ENCODE measurements around the gene SPTBN1.

Gene SPTBN1

GRCh38 chr2:54669677-54670484, 213.8 kb downstream of the SPTBN1 start:
- no peak overlapping the region for H2BK12ac ChIP-seq (ENCODE audit: low read length)
- no peak overlapping the region for H3K18ac ChIP-seq (ENCODE audit: low read length)
- no peak overlapping the region for H4K8ac ChIP-seq (ENCODE audit: low read depth, low read length)
- H2BK120ac ChIP-seq (ENCODE audit: low read depth, low read length) = no peak overlapping the region
- no peak overlapping the region for H2AFZ ChIP-seq (ENCODE audit: low read length)
- H3K14ac ChIP-seq (ENCODE audit: low read length) = no peak overlapping the region
- H3K4me2 ChIP-seq (ENCODE audit: insufficient read depth, low read length, poor library complexity, severe bottlenecking) = no peak overlapping the region
- no peak overlapping the region for H3K23ac ChIP-seq (ENCODE audit: low read depth, low read length, poor library complexity)
- no peak overlapping the region for H2BK5ac ChIP-seq (ENCODE audit: low read length)
- H3K27ac ChIP-seq (replicated peaks; ENCODE audit: low read length) = no peak overlapping the region
- no CpG with 5 or more reads among the region's 7 CpGs for WGBS, 2 donors (ENCODE audit: extremely low coverage in 2 of 2, insufficient read length in 2 of 2, insufficient replicate concordance in 1 of 2)
- no peaks in the 10 kb centered on the region for H3K79me1 ChIP-seq (ENCODE audit: low read depth, low read length)
- no peak overlapping the region for H2AK5ac ChIP-seq (ENCODE audit: low read depth, low read length)
- H3K9ac ChIP-seq (ENCODE audit: low read depth, low read length, poor library complexity) = no peak overlapping the region
- H4K91ac ChIP-seq (ENCODE audit: low read depth, low read length, poor library complexity) = no peak overlapping the region
- peaks cover 2 to 7% of the 10 kb centered on the region in 2 donors for H3K4me1 ChIP-seq (ENCODE audit: control insufficient read depth in 2 of 2, insufficient read depth in 1 of 2, low read depth in 1 of 2, low read length in 2 of 2)
- no peak overlapping the region for H3K4me3 ChIP-seq (ENCODE audit: low read length in 2 of 2)
- no peak overlapping the region for H3K4ac ChIP-seq (ENCODE audit: low read length)
- no peaks in the 10 kb centered on the region for H3K9me3 ChIP-seq (replicated peaks in 1 of 2; ENCODE audit: control insufficient read depth in 2 of 2, insufficient read depth in 1 of 2, low read depth in 1 of 2, low read length in 2 of 2)
- H3K36me3 ChIP-seq (replicated peaks in 1 of 2; ENCODE audit: control insufficient read depth in 2 of 2, insufficient read depth in 2 of 2, low read length in 2 of 2) = peaks cover 24 to 68% of the 10 kb centered on the region in 2 donors
- DNase-seq (ENCODE audit: low spot score) = no peak
- no peaks in the 10 kb centered on the region for H3K27me3 ChIP-seq (ENCODE audit: control insufficient read depth in 3 of 3, insufficient read depth in 3 of 3, low read depth in 1 of 3, low read length in 3 of 3)
- H2BK15ac ChIP-seq (ENCODE audit: low read length) = no peak overlapping the region

- no peak overlapping the region for H2BK15ac ChIP-seq (ENCODE audit: low read length)
- H3K4ac ChIP-seq (ENCODE audit: low read length) = no peak overlapping the region
- no peak overlapping the region for H2BK5ac ChIP-seq (ENCODE audit: low read length)
- no peak overlapping the region for H2AK5ac ChIP-seq (ENCODE audit: low read depth, low read length)
- no peaks in the 10 kb centered on the region for H3K79me1 ChIP-seq (ENCODE audit: low read depth, low read length)
- H4K8ac ChIP-seq (ENCODE audit: low read depth, low read length) = no peak overlapping the region
- no peak overlapping the region for H2BK12ac ChIP-seq (ENCODE audit: low read length)
- no peak overlapping the region for H3K27ac ChIP-seq (replicated peaks; ENCODE audit: low read length)
- no peak overlapping the region for H3K18ac ChIP-seq (ENCODE audit: low read length)
- peaks cover 2 to 7% of the 10 kb centered on the region in 2 donors for H3K4me1 ChIP-seq (ENCODE audit: control insufficient read depth in 2 of 2, insufficient read depth in 1 of 2, low read depth in 1 of 2, low read length in 2 of 2)
- WGBS, 2 donors (ENCODE audit: extremely low coverage in 2 of 2, insufficient read length in 2 of 2, insufficient replicate concordance in 1 of 2) = no CpG with 5 or more reads among the region's 9 CpGs
- peaks cover 21 to 61% of the 10 kb centered on the region in 2 donors for H3K36me3 ChIP-seq (replicated peaks in 1 of 2; ENCODE audit: control insufficient read depth in 2 of 2, insufficient read depth in 2 of 2, low read length in 2 of 2)
- H2AFZ ChIP-seq (ENCODE audit: low read length) = no peak overlapping the region
- no peaks in the 10 kb centered on the region for H3K27me3 ChIP-seq (ENCODE audit: control insufficient read depth in 3 of 3, insufficient read depth in 3 of 3, low read depth in 1 of 3, low read length in 3 of 3)
- no peak for DNase-seq (ENCODE audit: low spot score)
- H3K9ac ChIP-seq (ENCODE audit: low read depth, low read length, poor library complexity) = no peak overlapping the region
- H3K9me3 ChIP-seq (replicated peaks in 1 of 2; ENCODE audit: control insufficient read depth in 2 of 2, insufficient read depth in 1 of 2, low read depth in 1 of 2, low read length in 2 of 2) = no peaks in the 10 kb centered on the region
- no peak overlapping the region for H2BK120ac ChIP-seq (ENCODE audit: low read depth, low read length)
- H4K91ac ChIP-seq (ENCODE audit: low read depth, low read length, poor library complexity) = no peak overlapping the region
- no peak overlapping the region for H3K4me2 ChIP-seq (ENCODE audit: insufficient read depth, low read length, poor library complexity, severe bottlenecking)
- no peak overlapping the region for H3K14ac ChIP-seq (ENCODE audit: low read length)
- H3K4me3 ChIP-seq (ENCODE audit: low read length in 2 of 2) = no peak overlapping the region
- H3K23ac ChIP-seq (ENCODE audit: low read depth, low read length, poor library complexity) = no peak overlapping the region
Observed at GRCh38 chr2:54670485-54671009, 214.4 kb downstream of the SPTBN1 start.

- DNase-seq (ENCODE audit: low spot score) = no peak
- H4K91ac ChIP-seq (ENCODE audit: low read depth, low read length, poor library complexity) = no peak overlapping the region
- no peak overlapping the region for H3K9ac ChIP-seq (ENCODE audit: low read depth, low read length, poor library complexity)
- peaks cover 18 to 57% of the 10 kb centered on the region in 2 donors for H3K36me3 ChIP-seq (replicated peaks in 1 of 2; ENCODE audit: control insufficient read depth in 2 of 2, insufficient read depth in 2 of 2, low read length in 2 of 2)
- no peak overlapping the region for H2BK15ac ChIP-seq (ENCODE audit: low read length)
- no peaks in the 10 kb centered on the region for H3K79me1 ChIP-seq (ENCODE audit: low read depth, low read length)
- H3K9me3 ChIP-seq (replicated peaks in 1 of 2; ENCODE audit: control insufficient read depth in 2 of 2, insufficient read depth in 1 of 2, low read depth in 1 of 2, low read length in 2 of 2) = no peaks in the 10 kb centered on the region
- H3K4me3 ChIP-seq (ENCODE audit: low read length in 2 of 2) = no peak overlapping the region
- no peak overlapping the region for H3K14ac ChIP-seq (ENCODE audit: low read length)
- no peaks in the 10 kb centered on the region for H3K27me3 ChIP-seq (ENCODE audit: control insufficient read depth in 3 of 3, insufficient read depth in 3 of 3, low read depth in 1 of 3, low read length in 3 of 3)
- no peak overlapping the region for H2AK5ac ChIP-seq (ENCODE audit: low read depth, low read length)
- H3K23ac ChIP-seq (ENCODE audit: low read depth, low read length, poor library complexity) = no peak overlapping the region
- no CpG with 5 or more reads among the region's 3 CpGs for WGBS, 2 donors (ENCODE audit: extremely low coverage in 2 of 2, insufficient read length in 2 of 2, insufficient replicate concordance in 1 of 2)
- H3K27ac ChIP-seq (replicated peaks; ENCODE audit: low read length) = no peak overlapping the region
- peaks cover 2 to 7% of the 10 kb centered on the region in 2 donors for H3K4me1 ChIP-seq (ENCODE audit: control insufficient read depth in 2 of 2, insufficient read depth in 1 of 2, low read depth in 1 of 2, low read length in 2 of 2)
- H4K8ac ChIP-seq (ENCODE audit: low read depth, low read length) = no peak overlapping the region
- no peak overlapping the region for H2BK120ac ChIP-seq (ENCODE audit: low read depth, low read length)
- no peak overlapping the region for H2BK5ac ChIP-seq (ENCODE audit: low read length)
- H3K18ac ChIP-seq (ENCODE audit: low read length) = no peak overlapping the region
- no peak overlapping the region for H3K4ac ChIP-seq (ENCODE audit: low read length)
- no peak overlapping the region for H3K4me2 ChIP-seq (ENCODE audit: insufficient read depth, low read length, poor library complexity, severe bottlenecking)
- H2AFZ ChIP-seq (ENCODE audit: low read length) = no peak overlapping the region
- no peak overlapping the region for H2BK12ac ChIP-seq (ENCODE audit: low read length)
Observed at GRCh38 chr2:54671010-54671409, 214.9 kb downstream of the SPTBN1 start.

GRCh38 chr2:54671875-54672589, 215.9 kb downstream of the SPTBN1 start:
- H3K18ac ChIP-seq (ENCODE audit: low read length) = no peak overlapping the region

More at GRCh38 chr2:54671875-54672589, 215.9 kb downstream of the SPTBN1 start:
- no peak overlapping the region for H2BK15ac ChIP-seq (ENCODE audit: low read length)
- no peak overlapping the region for H2BK12ac ChIP-seq (ENCODE audit: low read length)
- no peak overlapping the region for H2BK120ac ChIP-seq (ENCODE audit: low read depth, low read length)
- no peaks in the 10 kb centered on the region for H3K79me1 ChIP-seq (ENCODE audit: low read depth, low read length)
- H3K4me1 ChIP-seq (ENCODE audit: control insufficient read depth in 2 of 2, insufficient read depth in 1 of 2, low read depth in 1 of 2, low read length in 2 of 2) = peaks cover 0 to 2% of the 10 kb centered on the region in 2 donors
- H3K9ac ChIP-seq (ENCODE audit: low read depth, low read length, poor library complexity) = no peak overlapping the region
- no peak overlapping the region for H3K23ac ChIP-seq (ENCODE audit: low read depth, low read length, poor library complexity)
- H2AFZ ChIP-seq (ENCODE audit: low read length) = no peak overlapping the region
- DNase-seq (ENCODE audit: low spot score) = no peak
- H4K8ac ChIP-seq (ENCODE audit: low read depth, low read length) = no peak overlapping the region
- no CpG with 5 or more reads among the region's 4 CpGs for WGBS, 2 donors (ENCODE audit: extremely low coverage in 2 of 2, insufficient read length in 2 of 2, insufficient replicate concordance in 1 of 2)
- H4K91ac ChIP-seq (ENCODE audit: low read depth, low read length, poor library complexity) = no peak overlapping the region
- H3K4me3 ChIP-seq (ENCODE audit: low read length in 2 of 2) = no peak overlapping the region
- H3K27ac ChIP-seq (replicated peaks; ENCODE audit: low read length) = no peak overlapping the region
- no peak overlapping the region for H2BK5ac ChIP-seq (ENCODE audit: low read length)
- H3K4ac ChIP-seq (ENCODE audit: low read length) = no peak overlapping the region
- no peaks in the 10 kb centered on the region for H3K27me3 ChIP-seq (ENCODE audit: control insufficient read depth in 3 of 3, insufficient read depth in 3 of 3, low read depth in 1 of 3, low read length in 3 of 3)
- H2AK5ac ChIP-seq (ENCODE audit: low read depth, low read length) = no peak overlapping the region
- peaks cover 18 to 47% of the 10 kb centered on the region in 2 donors for H3K36me3 ChIP-seq (replicated peaks in 1 of 2; ENCODE audit: control insufficient read depth in 2 of 2, insufficient read depth in 2 of 2, low read length in 2 of 2)
- H3K14ac ChIP-seq (ENCODE audit: low read length) = no peak overlapping the region
- H3K4me2 ChIP-seq (ENCODE audit: insufficient read depth, low read length, poor library complexity, severe bottlenecking) = no peak overlapping the region
- H3K9me3 ChIP-seq (replicated peaks in 1 of 2; ENCODE audit: control insufficient read depth in 2 of 2, insufficient read depth in 1 of 2, low read depth in 1 of 2, low read length in 2 of 2) = no peaks in the 10 kb centered on the region
